Breast epithelium (tissue), 4 donors: ENCODE measurements around the gene MYPOP. TPM values are rescaled to one million over a fixed set of nuclear protein-coding genes. Genes with fewer than 3 reads are reported as not detected.
A peak's percentile ranks its signal among the peaks of the same experiment; 100 is the strongest.

Experiments
- DNase-seq, 2 donors: peaks; one replicate each; pipeline ENCODE4 v3.0.0-alpha.2; 2019; ENCODE audit warnings: low spot score in 2 of 2
- H3K27ac ChIP-seq, 2 donors: fragments of 200-600 bp; sonication (generic) in 1 of 2; one replicate each; pipeline ENCODE4 v1.5.1; 2016 to 2019; ENCODE audit warnings: mild to moderate bottlenecking in 1 of 2
- H3K27me3 ChIP-seq, 2 donors: fragments of 200-600 bp; sonication (generic) in 1 of 2; one replicate each; pipeline versions ENCODE4 v1.5.1 to v1.6.0; 2017 to 2019; ENCODE audit warnings: control low read depth in 1 of 2, mild to moderate bottlenecking in 1 of 2
- H3K36me3 ChIP-seq: fragments of 200-600 bp; one replicate; pipeline ENCODE4 v1.5.1; 2019
- H3K4me1 ChIP-seq, 2 donors: fragments of 200-600 bp; sonication (generic); one replicate each; pipeline ENCODE4 v1.5.1; 2016 to 2019; ENCODE audit warnings: control low read depth in 1 of 2
- H3K4me3 ChIP-seq, 3 donors: fragments of 200-600 bp; sonication (generic); 1 replicate in 2 of 3; 2 replicates in 1 of 3; pipeline ENCODE4 v1.5.1; 2016 to 2019; ENCODE audit warnings: mild to moderate bottlenecking in 3 of 3, moderate library complexity in 2 of 3
- H3K9me3 ChIP-seq, 2 donors: fragments of 200-600 bp; sonication (generic) in 1 of 2; one replicate each; pipeline ENCODE4 v1.5.1; 2016 to 2019; ENCODE audit warnings: control low read depth in 1 of 2
- POLR2A ChIP-seq: fragments of 450-650 bp; IDR thresholded peaks from one replicate; pipeline ENCODE4 v1.6.1; 2016; ENCODE audit warnings: antibody characterized with exemption, mild to moderate bottlenecking, moderate library complexity
- POLR2AphosphoS5 ChIP-seq, 3 donors: sonication (generic); formaldehyde crosslinking; IDR thresholded peaks; one replicate each; pipeline ENCODE4 v1.6.1; 2017; ENCODE audit warnings: antibody characterized with exemption in 3 of 3
- intact Hi-C: fragments of 100-400 bp; cut with DNase I; formaldehyde crosslinking; loops from one replicate; pipeline ENCODE4 v1.15.1; 2023; ENCODE audit warnings: low total_unique reads
- total RNA-seq, 3 donors: library from RNA; depleted of rRNA; stranded (reverse); fragments of >200 nt; gene quantifications; one replicate each; pipeline ENCODE4 v1.1.0, GENCODE V29; 2016
- TF ChIP-seq, protein P1 (sequence below), 3 donors: fragments of 450-650 bp; IDR thresholded peaks; one replicate each; pipeline ENCODE4 v1.5.1; 2016 to 2017; ENCODE audit warnings: antibody characterized with exemption in 3 of 3, mild to moderate bottlenecking in 3 of 3, moderate library complexity in 3 of 3

The MYPOP gene
- total RNA-seq, 3 donors from 2014 or later: 2.0 to 5.9 (median 2.4) TPM

DNA sequence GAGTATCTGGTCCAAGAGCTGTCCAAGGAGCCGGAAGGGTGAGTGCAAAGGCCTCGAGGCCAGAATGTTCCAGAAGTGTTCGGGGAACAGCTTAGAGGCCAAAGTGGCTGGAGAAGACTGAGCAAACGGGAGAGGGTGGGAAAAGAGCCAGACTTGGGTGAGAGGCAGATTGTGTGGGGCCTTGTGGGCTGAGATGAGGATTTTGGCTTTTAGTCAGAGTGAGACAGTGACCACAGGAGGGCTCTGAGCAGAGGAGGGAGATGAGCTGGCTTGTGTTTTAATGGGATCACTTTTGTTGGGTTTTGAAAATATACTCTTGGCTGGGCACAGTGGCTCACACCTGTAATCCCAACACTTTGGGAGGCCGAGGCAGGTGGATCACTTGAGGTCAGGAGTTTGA, 6.5 kb upstream of the MYPOP start:
- DNase-seq: no peak
- intact Hi-C loops: no loop called here
- TF ChIP-seq POLR2A (no peak), POLR2AphosphoS5 (IDR thresholded peaks at IDR 0.05) (no peak)
- TF ChIP-seq, protein P1, sequence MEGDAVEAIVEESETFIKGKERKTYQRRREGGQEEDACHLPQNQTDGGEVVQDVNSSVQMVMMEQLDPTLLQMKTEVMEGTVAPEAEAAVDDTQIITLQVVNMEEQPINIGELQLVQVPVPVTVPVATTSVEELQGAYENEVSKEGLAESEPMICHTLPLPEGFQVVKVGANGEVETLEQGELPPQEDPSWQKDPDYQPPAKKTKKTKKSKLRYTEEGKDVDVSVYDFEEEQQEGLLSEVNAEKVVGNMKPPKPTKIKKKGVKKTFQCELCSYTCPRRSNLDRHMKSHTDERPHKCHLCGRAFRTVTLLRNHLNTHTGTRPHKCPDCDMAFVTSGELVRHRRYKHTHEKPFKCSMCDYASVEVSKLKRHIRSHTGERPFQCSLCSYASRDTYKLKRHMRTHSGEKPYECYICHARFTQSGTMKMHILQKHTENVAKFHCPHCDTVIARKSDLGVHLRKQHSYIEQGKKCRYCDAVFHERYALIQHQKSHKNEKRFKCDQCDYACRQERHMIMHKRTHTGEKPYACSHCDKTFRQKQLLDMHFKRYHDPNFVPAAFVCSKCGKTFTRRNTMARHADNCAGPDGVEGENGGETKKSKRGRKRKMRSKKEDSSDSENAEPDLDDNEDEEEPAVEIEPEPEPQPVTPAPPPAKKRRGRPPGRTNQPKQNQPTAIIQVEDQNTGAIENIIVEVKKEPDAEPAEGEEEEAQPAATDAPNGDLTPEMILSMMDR (IDR thresholded peaks at IDR 0.05): no peak
- peaks cover 0 to 10% of the 10 kb centered on the region in 2 donors for H3K27me3 ChIP-seq
- no peak overlapping the region for H3K4me3 ChIP-seq
- H3K9me3 ChIP-seq: no peaks in the 10 kb centered on the region
- H3K27ac ChIP-seq: no peak overlapping the region
- no peaks in the 10 kb centered on the region for H3K36me3 ChIP-seq
- H3K4me1 ChIP-seq: no peaks in the 10 kb centered on the region

DNA sequence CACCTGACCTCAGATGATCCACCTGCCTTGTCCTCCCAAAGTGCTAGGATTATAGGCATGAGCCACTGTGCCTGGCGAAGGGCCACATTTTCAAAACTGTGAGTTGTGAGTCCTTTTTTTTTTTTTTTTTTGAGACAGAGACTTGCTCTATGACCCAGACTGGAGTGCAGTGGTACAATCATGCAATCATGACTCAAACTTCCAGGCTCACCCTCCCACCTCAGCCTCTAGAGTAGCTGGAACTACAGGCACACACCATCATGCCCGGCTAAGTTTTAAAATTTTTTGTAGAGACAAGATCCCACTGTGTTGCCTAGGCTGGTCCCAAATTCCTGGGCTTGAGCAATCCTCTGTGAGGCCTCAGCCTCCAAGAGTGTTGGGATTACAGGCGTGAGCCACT, 3.8 kb upstream of the MYPOP start:
- Histone ChIP-seq H3K9me3 (no peaks in the 10 kb centered on the region), H3K27me3 (peaks cover 0 to 4% of the 10 kb centered on the region in 2 donors), H3K4me1 (no peaks in the 10 kb centered on the region), H3K4me3 (no peak overlapping the region), H3K36me3 (no peaks in the 10 kb centered on the region), H3K27ac (no peak overlapping the region)
- DNase-seq: no peak
- TF ChIP-seq POLR2AphosphoS5 (IDR thresholded peaks at IDR 0.05) (no peak), POLR2A (no peak)
- TF ChIP-seq, protein P1 (IDR thresholded peaks at IDR 0.05): no peak
- intact Hi-C loops: no loop called here

DNA sequence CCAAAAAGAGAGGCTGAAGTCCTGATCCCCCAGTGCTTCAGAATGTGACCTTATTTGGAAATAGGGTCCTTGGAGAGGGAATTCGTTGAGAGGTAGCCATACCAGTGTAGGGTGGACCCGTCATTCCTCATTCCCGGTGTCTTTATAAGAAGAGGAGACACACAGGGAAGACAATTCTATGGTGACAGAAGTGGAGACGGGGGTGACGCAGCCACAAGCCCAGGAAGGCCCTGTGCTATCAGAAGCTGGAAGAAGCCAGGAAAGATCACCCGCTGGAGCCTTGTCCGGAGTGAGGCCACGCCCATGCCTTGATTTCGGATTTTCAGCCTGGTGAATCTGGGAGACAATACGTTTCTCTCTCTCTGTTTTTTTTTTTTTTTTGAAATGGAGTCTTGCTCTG, 2.6 kb upstream of the MYPOP start:
- TF ChIP-seq, protein P1 (IDR thresholded peaks at IDR 0.05): no peak
- TF ChIP-seq POLR2AphosphoS5 (IDR thresholded peaks at IDR 0.05) (no peak), POLR2A (no peak)

DNA sequence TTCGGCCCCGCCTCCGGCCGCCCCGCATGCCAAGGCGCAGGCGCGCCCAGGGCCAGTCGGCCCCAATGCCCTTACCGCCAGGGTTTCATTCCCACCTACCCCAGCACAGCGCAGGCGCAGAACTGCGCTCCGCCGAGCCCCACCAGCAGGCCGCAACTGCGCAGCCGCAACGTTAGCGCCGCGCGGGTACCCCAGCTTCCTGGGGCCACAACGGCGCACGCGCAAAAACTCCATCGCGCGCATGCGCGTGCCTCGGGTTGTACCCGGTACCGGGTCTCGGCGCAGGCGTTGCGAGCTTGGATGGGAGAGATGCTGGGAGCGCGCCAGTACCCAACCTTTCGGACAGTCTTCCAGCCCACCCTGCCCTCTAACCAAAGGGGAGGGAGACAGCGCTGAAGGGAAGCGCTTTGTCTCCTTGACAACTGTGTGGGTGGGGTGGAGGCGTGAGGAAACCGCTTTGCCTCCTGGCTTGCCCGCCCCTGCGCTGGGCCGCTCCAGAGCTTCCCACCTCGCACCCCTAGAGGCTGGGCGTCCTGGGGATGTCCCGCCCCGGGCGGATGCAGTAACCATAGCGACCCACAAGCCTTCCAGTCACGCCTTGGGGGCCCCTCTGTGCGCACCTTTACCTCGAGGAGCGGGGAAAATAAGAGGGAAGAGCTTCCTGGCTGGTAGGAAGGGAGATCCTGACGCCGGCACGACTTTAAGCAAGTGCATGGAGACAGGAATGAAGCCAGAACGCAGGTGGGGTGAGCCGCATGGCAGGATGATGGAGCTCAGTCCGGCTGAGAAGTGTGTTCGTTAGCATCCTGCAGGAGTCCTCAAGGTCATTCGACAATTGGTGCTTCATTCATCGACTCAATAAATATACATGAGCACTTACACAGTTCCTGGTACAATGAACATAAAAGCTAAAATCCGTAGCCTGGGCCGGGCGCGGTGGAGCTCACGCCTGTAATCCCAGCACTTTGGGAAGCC, 525 bp upstream of the MYPOP start:
- peak overlapping the region; percentile 77 to 89 for H3K27ac ChIP-seq
- no peaks in the 10 kb centered on the region for H3K9me3 ChIP-seq
- H3K36me3 ChIP-seq: no peaks in the 10 kb centered on the region
- intact Hi-C loops: no loop called here
- no peaks in the 10 kb centered on the region for H3K27me3 ChIP-seq
- peak; percentile 96 to 97 for DNase-seq
- H3K4me1 ChIP-seq: no peaks in the 10 kb centered on the region
- peak overlapping the region; percentile 59 to 79 (median 75) for H3K4me3 ChIP-seq
- TF ChIP-seq POLR2AphosphoS5 (IDR thresholded peaks at IDR 0.05) (peak; percentile 56 to 69 (median 61)), POLR2A (peak; percentile 49)
- TF ChIP-seq, protein P1 (IDR thresholded peaks at IDR 0.05): peak in 1 of 3 donors; percentile 11

More for the DNA sequence above, 2.6 kb upstream of the MYPOP start:
- H3K27ac ChIP-seq: no peak overlapping the region
- no peak overlapping the region for H3K4me3 ChIP-seq
- H3K27me3 ChIP-seq: no peaks in the 10 kb centered on the region
- no peaks in the 10 kb centered on the region for H3K36me3 ChIP-seq
- intact Hi-C loops: no loop called here
- H3K9me3 ChIP-seq: no peaks in the 10 kb centered on the region
- no peak for DNase-seq
- H3K4me1 ChIP-seq: no peaks in the 10 kb centered on the region

DNA sequence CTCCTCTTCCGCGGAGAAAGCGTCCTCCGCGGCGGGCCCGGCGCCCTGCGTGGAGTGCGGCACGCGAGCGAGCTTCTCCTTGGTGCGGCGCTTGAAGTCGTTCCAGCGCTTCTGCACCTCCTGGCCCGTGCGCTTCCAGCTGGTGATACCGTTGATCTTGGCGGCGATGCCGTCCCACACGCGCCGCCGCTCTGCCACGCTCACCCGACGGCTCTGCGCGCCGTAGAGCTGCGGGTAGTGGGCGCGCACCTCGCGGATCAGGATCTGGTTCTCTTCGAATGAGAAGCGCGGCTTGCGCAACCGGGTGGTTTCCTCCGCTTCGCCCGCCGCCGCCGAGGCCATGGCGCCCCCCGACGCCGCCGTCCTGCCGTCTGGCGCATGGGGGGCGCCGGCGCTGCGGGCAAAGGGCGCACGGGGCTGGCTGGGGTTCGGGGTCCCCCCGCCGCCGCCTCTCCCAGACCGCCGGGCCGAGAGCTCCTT, 941 bp downstream of the MYPOP start:
- Histone ChIP-seq H3K9me3 (no peaks in the 10 kb centered on the region), H3K4me3 (peak overlapping the region; percentile 59 to 79 (median 75)), H3K27ac (no peak overlapping the region), H3K27me3 (no peaks in the 10 kb centered on the region), H3K4me1 (no peaks in the 10 kb centered on the region), H3K36me3 (no peaks in the 10 kb centered on the region)
- DNase-seq: no peak
- intact Hi-C loops: loop anchor here (1.0 kb wide), 1 partner anchor 29 kb away; no protein-coding TSS in a partner anchor
- TF ChIP-seq, protein P1 (IDR thresholded peaks at IDR 0.05): no peak
- TF ChIP-seq POLR2AphosphoS5 (IDR thresholded peaks at IDR 0.05) (no peak), POLR2A (no peak)
